NCI-H345 treated with DMSO at 0.1 percent for 48 hours (cell line): ENCODE results near the gene SLC38A9.
A peak's percentile ranks its signal among the peaks of the same experiment; 100 is the strongest.
"Not testable (repeated sequence)": the region's sequence is repeated elsewhere in the genome, so short reads cannot be mapped to it uniquely, and the experiment has no call there.

Source experiments
- DNase-seq: peaks from one replicate; lab custom pipeline; 2025; ENCODE audit not compliant: unreplicated experiment; lab: John Stamatoyannopoulos, UW

SLC38A9 gene

GRCh38 chr5:55706230-55706629, 5.9 kb downstream of the SLC38A9 start:
- DNase-seq: no peak

- DNase-seq: no peak
Observed at GRCh38 chr5:55702598-55703345, 9.4 kb downstream of the SLC38A9 start.

GRCh38 chr5:55701462-55702103, 10.5 kb downstream of the SLC38A9 start:
- DNase-seq: no peak

- no peak for DNase-seq
Observed at GRCh38 chr5:55700745-55701144, 11.4 kb downstream of the SLC38A9 start.

GRCh38 chr5:55699041-55699688, 13.0 kb downstream of the SLC38A9 start:
- DNase-seq: no peak

GRCh38 chr5:55696704-55697103, 15.4 kb downstream of the SLC38A9 start:
- not testable (repeated sequence) for DNase-seq

GRCh38 chr5:55694152-55694830, 17.8 kb downstream of the SLC38A9 start:
- DNase-seq: no peak

GRCh38 chr5:55692509-55692908, 19.6 kb downstream of the SLC38A9 start:
- DNase-seq: no peak

GRCh38 chr5:55692106-55692417, 20.1 kb downstream of the SLC38A9 start:
- DNase-seq: no peak

GRCh38 chr5:55691265-55692105, 20.6 kb downstream of the SLC38A9 start:
- peak; percentile 28 for DNase-seq

GRCh38 chr5:55682071-55682470, 30.1 kb downstream of the SLC38A9 start:
- no peak for DNase-seq

- DNase-seq: no peak
Observed at GRCh38 chr5:55681301-55681700, 30.8 kb downstream of the SLC38A9 start.

- DNase-seq: no peak
Observed at GRCh38 chr5:55680353-55680752, 31.8 kb downstream of the SLC38A9 start.

- no peak for DNase-seq
Observed at GRCh38 chr5:55679556-55679955, 32.6 kb downstream of the SLC38A9 start.

- no peak for DNase-seq
Observed at GRCh38 chr5:55675119-55675518, 37.0 kb downstream of the SLC38A9 start.

- no peak for DNase-seq
Observed at GRCh38 chr5:55674340-55674739, 37.8 kb downstream of the SLC38A9 start.

- DNase-seq: no peak
Observed at GRCh38 chr5:55672477-55672911, 39.6 kb downstream of the SLC38A9 start.

- DNase-seq: no peak
Observed at GRCh38 chr5:55671975-55672374, 40.1 kb downstream of the SLC38A9 start.

- DNase-seq: no peak
Observed at GRCh38 chr5:55668356-55668755, 43.8 kb downstream of the SLC38A9 start.

GRCh38 chr5:55667938-55668337, 44.2 kb downstream of the SLC38A9 start:
- no peak for DNase-seq

- DNase-seq: no peak
Observed at GRCh38 chr5:55665065-55665464, 47.1 kb downstream of the SLC38A9 start.
